ENCODE results near the gene GNAI3.

Gene GNAI3

GRCh38 chr1:109531826-109532364 is 16.5 kb upstream of the GNAI3 start:
- TF ChIP-seq CTCF (IDR thresholded peaks at IDR 0.05; ENCODE audit: insufficient read depth, missing control alignments): no peak
- no peak for DNase-seq (ENCODE audit: insufficient read length, low spot score)
- no peak for FAIRE-seq

DNA sequence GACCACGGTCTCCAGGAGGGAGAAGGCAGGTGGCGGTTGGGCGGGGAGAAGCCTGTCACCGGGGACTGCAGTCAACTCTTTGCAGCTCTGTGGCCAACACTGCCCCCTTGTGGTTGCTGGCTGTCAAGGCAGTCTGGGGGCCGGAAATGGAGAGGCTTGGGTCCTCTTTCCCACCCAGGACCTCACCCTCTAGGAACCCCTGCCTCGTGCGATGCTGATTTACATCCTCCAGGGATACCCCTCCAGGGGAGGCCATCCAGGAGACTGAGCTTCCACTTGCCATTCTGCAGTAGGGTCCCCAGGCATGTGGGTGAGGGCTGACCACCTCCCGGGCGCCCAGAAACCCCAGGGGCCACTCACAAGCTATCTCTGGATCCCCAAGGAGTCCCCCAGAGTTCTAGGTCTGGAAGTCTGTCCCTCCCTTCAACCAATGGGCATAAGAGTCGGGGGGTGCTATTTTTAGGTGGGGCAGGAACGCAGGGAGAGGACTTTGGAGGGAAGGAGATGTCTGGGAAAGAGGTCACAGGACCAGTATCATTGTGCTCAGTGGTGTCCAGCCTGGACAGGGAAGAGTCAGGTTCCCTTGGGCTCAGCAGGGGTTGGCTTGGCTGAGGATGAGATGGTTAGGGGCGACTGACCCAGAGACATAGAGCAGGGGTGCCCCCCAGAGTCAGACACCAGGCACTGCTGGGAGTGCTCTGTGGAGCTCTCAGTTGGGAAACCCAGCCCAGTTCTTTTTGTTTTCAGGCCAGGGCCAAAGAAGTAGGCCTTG is 15.9 kb upstream of the GNAI3 start:
- TF ChIP-seq CTCF (IDR thresholded peaks at IDR 0.05; ENCODE audit: insufficient read depth, missing control alignments): peak; percentile 90
- FAIRE-seq: no peak
- DNase-seq (ENCODE audit: insufficient read length, low spot score): peak; percentile 72

- FAIRE-seq: no peak
- TF ChIP-seq CTCF (IDR thresholded peaks at IDR 0.05; ENCODE audit: insufficient read depth, missing control alignments): no peak
- DNase-seq (ENCODE audit: insufficient read length, low spot score): no peak
Observed at GRCh38 chr1:109534307-109534858, 14.0 kb upstream of the GNAI3 start.

- FAIRE-seq: no peak
- no peak for DNase-seq (ENCODE audit: insufficient read length, low spot score)
- no peak for TF ChIP-seq CTCF (IDR thresholded peaks at IDR 0.05; ENCODE audit: insufficient read depth, missing control alignments)
Observed at GRCh38 chr1:109535481-109535880, 12.9 kb upstream of the GNAI3 start.

DNA sequence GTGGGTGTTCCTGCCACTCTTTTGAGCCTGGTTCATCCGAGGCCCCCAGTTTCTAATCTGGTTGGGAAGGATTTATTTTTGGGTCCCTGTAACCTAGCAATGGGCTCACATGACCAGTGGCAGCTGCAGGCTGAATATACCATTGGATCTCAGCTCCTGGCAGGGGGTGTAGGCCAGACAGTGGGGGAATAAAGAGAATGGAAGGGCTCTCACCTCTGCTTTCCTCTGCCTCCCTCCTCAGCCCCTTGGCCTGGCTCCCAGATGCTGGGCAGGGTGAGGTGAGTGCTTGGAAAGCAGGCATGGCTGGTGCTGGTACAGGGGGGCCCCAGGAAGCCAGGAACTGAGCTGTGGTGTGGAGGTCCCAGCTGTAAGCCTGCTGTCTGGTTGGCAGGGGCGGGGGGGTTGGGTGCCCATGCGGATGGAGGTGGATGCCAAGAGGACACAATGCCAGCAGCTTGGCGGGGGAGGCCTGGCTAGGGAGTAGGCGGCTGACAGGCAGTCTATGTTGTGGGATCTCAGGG is 12.4 kb upstream of the GNAI3 start:
- TF ChIP-seq CTCF (IDR thresholded peaks at IDR 0.05; ENCODE audit: insufficient read depth, missing control alignments): no peak
- DNase-seq (ENCODE audit: insufficient read length, low spot score): no peak
- no peak for FAIRE-seq

DNA sequence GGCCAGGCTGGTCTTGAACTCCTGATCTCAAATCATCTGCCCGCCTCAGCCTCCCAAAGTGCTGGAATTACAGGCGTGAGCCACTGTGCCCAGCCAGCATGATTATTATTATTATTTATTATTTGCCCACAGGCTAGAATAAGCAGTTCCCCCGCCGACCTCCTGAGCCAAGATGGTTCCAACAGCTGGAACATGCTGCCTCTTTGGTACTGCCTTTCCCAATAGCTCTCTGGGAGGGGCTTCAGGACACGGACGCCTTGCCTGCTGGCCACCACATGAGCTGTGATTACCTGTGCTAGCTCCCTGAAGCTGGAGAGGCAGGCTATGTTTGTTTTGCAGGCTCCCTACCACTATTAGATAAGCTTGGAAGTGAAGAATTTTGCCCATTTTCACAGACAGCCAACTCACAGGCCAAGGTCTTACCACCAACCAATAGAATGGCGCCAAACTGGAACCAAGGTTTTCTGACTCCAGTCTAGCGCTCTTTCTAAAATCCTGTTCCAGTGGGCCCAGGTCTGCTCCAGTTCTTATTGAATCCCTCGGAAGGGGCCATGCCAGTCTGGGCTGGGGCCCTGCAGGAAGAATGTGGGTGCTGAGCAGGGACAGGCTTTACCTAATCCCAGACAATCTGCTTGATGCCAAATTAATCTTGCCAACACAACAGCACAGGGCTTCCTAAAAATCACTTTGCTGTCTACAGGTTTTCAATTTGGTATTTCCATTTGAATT is 10.8 kb upstream of the GNAI3 start:
- FAIRE-seq (no peak), DNase-seq (ENCODE audit: insufficient read length, low spot score) (peak; percentile 36)
- no peak for TF ChIP-seq CTCF (IDR thresholded peaks at IDR 0.05; ENCODE audit: insufficient read depth, missing control alignments)

Data from D721Med (cell line).